ENCODE data around the gene NCLN.
"Not testable (repeated sequence)": the region's sequence is repeated elsewhere in the genome, so short reads cannot be mapped to it uniquely, and the experiment has no call there.

The NCLN gene

DNA sequence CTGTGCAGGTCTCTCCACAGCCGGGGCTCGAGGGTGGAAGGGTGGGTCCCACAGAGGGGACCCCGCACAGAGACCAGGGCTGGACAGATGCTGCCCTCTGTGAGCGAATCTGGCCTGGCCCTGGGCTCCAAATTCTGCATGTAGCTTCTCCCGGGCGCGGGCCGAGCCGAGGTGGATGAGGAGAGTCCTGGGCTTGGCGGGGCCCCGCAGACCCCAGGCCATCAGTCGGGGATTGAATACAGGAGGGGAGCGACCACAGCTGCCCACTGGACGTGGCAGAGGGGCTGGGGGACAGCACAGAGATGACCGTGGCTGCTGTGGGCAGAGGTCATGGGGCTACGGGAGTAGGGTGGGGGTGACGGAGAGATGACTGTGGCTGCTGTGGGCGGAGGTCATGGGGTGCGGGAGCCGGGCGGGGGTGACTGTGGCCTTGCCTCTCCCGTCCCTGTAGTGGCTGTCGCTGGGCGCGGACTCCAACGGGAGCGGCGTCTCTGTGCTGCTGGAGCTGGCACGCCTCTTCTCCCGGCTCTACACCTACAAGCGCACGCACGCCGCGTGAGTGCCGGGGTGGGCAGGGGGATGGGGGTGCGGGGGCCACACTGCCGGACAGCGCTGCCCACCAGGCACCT, 15.5 kb downstream of the NCLN start:
- DNase-seq, result no peak

DNA sequence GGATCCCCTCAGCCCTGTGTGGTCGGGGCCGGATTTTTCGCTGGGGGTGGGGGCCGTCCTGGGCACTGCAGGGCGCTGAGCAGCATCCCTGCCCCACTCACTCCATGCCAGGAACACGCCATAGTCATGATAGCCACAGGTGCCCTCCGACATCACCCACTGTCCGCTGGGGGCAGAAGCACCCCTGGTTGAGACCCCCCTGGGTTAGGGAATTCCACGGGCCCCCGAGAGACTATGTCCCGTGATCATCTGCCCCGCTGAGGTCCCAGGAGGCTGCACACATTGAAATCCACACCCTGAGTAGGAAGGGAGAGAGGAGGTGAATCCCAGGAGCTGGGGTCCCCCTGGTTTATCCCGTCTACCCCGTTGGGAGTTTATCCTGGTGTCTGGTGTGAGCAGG, 16.2 kb downstream of the NCLN start:
- no peak for DNase-seq

- no peak for DNase-seq
These were observed 16.6 kb downstream of the NCLN start for GRCh38 chr19:3202346-3202745.

GRCh38 chr19:3202895-3203294, 17.2 kb downstream of the NCLN start:
- not testable (repeated sequence) for DNase-seq

DNA sequence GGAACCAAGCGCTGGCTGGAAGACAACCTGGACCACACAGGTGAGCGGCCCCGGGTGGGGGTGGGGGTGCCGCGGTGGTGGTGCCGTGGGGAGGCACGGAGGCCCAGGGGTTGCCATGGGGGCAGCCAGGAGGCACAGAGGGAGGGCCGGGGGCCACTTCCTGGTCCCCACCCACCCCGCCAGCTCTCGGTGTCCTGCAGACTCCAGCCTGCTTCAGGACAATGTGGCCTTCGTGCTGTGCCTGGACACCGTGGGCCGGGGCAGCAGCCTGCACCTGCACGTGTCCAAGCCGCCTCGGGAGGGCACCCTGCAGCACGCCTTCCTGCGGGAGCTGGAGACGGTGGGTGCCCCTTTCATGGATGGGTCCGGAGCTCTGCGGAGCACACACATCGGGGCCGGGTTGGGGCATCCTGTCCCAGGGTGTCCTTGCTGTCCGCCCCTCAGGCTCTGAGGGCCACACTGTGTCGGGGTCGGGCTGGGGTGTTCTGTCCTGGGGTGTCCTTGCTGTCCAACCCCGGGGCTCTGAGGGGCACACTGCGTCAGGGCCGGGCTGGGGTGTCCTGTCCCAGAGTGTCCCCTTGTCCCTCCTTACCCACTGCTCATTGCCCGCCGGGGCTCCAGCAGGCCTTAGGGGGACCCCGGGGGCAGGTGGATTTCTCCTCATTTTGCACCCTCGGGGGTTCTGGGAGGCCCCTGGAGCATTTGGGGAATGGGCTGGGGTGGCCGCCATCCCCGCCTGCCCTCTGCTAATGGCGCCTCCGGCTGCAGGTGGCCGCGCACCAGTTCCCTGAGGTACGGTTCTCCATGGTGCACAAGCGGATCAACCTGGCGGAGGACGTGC, 18.3 kb downstream of the NCLN start:
- DNase-seq, result no peak

GRCh38 chr19:3204646-3205275, 19.0 kb downstream of the NCLN start:
- DNase-seq, result no peak

DNA sequence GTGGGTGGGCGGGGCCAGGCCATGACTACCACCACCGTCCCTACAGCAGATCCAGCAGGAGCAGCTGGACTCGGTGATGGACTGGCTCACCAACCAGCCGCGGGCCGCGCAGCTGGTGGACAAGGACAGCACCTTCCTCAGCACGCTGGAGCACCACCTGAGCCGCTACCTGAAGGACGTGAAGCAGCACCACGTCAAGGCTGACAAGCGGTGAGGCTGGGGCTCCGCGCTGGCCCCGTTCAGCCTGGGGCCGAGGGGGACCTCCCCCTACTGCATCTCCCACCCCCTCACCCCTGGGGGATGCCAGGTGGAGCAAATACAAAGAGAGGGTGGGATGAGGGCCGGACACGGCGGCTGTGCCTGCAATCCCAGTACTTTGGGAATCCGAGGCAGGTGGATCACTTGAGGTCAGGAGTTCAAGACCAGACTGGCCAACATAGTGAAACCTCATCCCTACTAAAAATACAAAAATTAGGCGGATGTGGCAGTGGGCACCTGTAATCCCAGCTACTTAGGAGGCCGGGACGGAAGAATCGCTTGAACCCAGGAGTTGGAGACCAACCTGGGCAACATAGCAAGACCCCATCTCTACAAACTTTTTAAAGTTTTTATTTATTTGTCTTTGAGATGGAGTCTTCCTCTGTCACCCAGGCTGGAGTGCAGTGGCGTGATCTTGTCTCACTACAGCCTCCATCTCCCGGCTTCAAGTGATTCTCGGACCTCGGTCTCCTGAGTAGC, 20.7 kb downstream of the NCLN start:
- DNase-seq, result no peak

DNA sequence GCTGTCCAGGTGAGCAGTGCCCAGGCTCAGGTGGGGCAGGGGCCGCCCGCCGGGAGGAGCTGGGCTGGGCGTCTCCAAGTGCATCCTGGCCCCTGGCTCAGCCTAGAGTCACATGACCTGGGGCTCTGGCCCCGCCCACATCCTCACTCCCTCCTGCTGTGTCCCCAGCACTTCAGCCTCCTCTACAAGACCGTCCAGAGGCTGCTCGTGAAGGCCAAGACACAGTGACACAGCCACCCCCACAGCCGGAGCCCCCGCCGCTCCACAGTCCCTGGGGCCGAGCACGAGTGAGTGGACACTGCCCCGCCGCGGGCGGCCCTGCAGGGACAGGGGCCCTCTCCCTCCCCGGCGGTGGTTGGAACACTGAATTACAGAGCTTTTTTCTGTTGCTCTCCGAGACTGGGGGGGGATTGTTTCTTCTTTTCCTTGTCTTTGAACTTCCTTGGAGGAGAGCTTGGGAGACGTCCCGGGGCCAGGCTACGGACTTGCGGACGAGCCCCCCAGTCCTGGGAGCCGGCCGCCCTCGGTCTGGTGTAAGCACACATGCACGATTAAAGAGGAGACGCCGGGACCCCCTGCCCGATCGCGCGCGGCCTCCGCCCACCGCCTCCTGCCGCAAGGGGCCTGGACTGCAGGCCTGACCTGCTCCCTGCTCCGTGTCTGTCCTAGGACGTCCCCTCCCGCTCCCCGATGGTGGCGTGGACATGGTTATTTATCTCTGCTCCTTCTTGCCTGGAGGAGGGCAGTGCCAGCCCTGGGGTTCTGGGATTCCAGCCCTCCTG, 21.9 kb downstream of the NCLN start:
- DNase-seq, result no peak

DNA sequence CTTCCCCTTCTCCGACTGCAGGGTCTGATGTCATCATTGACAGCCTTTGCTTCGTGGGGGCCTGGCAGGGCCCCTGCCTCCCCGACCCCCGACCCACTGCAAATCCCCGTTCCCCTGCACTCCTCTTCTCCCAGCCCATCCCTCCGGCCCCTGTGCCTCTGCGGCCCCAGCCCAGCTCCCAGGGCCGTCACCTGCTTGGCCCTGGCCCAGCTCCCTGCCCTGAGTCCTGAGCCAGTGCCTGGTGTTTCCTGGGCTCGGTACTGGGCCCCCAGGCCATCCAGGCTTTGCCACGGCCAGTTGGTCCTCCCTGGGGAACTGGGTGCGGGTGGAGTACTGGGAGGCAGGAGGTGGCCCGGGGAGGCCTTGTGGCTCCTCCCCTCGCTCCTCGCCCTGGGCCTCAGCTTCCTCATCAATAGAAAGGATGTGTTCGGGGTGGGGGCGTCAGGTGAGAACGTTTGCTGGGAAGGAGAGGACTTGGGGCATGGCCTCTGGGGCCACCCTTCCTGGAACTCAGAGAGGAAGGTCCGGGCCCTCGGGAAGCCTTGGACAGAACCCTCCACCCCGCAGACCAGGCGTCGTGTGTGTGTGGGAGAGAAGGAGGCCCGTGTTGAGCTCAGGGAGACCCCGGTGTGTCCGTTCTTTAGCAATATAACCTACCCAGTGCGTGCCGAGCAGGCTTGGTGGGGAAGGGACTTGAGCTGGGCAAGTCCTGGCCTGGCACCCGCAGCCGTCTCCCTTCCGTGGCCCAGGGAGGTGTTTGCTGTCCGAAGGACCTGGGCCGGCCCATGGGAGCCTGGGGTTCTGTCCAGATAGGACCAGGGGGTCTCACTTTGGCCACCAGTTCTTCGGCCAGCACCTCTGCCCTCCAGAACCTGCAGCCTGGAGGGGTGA, 22.8 kb downstream of the NCLN start:
- no peak for DNase-seq

DNA sequence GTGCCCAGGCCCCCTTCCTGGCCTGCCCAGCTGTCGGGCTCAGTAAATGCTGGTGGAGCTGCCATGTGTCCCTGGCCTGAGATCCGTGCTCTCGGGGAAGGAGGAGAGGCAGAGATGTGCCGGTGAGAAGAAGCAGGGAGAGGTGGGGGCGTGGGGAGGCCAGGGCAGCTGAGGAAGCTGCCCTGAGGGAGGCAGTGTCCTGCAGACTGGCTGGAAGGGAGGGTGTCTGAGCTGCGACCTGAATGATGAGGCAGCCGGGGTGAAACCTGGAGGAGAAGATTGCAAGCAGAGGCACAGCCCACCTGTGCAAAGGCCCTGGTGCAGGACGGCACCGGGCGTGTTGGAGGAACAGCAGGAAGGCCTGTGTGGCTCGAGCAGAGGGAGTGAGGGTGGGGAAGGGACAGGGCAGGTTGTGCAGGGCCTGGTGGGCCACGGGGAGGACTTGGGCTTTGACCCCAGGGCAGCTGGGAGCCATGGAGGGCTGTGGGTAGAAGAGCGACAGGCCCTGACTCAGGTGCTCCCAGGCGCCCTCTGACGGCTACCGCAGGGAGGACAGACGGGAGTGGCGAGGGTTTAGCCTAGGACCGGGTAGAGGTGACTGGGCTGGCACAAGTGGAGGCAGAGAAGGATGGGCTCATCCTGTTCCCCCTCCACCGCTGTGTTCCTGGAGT, 24.8 kb downstream of the NCLN start:
- peak in 2 of 3 experiments; percentile 16 to 18 for DNase-seq

DNA sequence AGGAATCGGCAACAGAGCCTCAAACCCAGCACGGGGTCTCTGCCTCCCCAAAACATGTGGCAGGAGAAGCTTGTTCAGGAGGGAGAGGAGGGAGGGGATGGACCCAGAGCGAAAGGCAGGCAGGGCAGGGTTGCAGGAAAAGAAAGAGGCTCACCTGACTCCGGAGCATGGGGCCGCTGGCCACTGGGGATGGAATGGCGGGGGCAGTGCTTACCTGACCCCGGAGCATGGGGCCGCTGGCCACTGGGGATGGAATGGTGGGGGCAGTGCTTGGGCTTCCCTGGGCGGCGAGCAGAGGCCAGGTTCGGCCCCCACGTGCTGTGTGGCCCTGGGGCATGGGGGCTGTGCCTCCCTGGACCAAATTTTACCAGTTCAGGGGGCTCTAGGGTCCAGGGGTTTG, 25.5 kb downstream of the NCLN start:
- no peak for DNase-seq

DNA sequence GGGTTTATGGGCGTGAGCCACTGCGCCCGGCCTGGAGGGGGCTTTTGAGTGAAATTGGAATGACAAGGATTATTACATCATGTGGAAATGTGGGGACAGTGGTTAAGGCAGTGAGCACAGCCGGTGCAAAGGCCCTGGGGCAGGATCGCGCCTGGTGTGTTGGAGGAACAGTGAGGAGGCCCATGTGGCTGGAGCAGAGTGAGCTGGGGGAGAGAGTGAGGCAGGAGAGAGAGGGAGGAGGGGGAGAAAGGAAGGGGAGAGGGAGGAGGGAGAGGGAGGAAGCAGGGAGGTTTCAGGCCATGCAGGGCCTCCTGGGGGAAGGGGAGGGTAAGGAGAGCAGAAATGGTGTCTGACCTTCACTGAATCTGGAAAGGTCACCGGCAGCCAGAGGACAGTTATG, 27.4 kb downstream of the NCLN start:
- no peak for DNase-seq

- DNase-seq, result no peak
These were observed 31.1 kb downstream of the NCLN start for GRCh38 chr19:3216874-3217273.

DNA sequence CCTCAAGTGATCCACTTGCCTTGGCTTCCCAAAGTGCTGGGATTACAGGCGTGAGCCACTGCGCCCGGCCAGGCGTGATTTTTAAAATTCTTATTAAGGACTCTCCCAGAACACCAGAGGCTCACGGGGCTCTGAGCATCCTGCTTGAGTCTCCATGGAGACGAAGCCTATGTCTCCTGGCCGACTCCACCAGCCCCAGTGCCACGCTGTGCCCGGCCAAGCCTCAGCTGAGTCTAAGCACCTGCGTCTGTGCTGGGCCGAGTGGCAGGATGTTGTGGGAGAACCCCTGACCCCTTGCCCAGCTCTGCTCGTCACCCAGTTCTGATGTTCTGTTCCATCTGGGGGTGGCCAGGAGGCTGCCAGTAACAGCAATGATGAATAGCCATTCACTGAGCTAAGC, 34.8 kb downstream of the NCLN start:
- DNase-seq, result peak in 1 of 3 experiments; percentile 47

DNA sequence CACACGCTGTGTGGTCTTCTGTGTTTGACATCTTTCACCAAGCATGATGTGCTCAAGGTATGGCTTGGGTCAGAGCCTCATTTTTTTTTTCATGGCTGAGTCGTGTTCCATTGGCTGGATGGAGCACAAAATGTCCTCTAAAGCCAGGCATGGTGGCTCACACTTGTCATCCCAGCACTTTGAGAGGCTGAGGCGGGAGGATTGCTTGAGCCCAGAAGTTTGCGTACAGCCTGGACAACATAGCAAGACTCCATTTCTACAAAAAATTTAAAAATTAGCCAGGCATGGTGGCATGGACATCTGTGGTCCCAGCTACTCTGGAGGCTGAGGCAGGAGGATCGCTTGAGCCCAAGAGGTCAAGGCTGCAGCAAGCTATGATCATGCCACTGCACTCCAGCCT, 35.8 kb downstream of the NCLN start:
- DNase-seq, result not testable (repeated sequence)

GRCh38 chr19:3222709-3223108, 37.0 kb downstream of the NCLN start:
- DNase-seq, result no peak

- DNase-seq, result peak; percentile 71 to 79 (median 76)
These were observed 38.8 kb downstream of the NCLN start, which contains the start of gene CELF5 for GRCh38 chr19:3224346-3225168. TSS of gene CELF5 (plus strand) at chr19:3224661. CDS start at chr19:3224740, 79 bp downstream.

GRCh38 chr19:3225169-3225485, 39.4 kb downstream of the NCLN start:
- peak in 2 of 3 experiments; percentile 52 to 70 for DNase-seq

- peak in 1 of 3 experiments; percentile 42 for DNase-seq
These were observed 40.0 kb downstream of the NCLN start for GRCh38 chr19:3225677-3226093.

All from NCI-H1417 (cell line).